ENCODE data around the gene COL6A6.

DNA sequence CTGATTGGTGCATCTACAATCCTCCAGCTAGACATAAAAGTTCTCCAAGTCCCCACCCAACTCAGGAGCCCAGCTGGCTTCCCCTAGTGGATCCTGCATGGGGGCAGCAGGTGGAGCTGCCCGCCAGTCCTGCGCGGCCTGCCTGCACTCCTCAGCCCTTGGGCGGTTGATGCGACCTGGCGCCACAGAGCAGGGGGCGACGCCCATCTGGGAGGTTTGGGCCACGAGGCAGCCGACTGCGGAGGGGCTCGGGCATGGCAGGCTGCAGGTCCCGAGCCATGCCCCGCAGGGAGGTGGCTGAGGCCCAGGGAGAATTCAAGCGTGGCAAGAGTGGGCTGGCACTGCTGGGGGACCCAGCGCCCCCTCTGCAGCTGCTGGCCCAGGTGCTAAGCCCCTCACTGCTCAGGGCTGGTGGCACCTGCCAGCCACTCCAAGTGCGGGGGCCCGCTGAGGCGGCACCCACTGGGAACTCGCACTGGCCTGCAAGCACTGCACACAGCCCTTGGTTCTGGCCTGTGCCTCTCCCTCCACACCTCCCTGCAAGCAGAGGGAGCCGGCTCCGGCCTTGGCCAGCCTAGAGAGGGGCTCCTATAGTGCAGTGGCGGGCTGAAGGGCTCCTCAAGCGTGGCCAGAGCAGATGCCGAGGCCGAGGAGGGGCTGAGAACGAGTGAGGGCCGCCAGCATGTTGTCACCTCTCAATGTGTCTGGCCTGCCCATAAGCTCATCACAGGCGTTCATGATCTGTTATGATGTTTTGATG is 30.1 kb downstream of the COL6A6 start:
- no peak for TF ChIP-seq POLR2A (IDR thresholded peaks at IDR 0.05)
- TF ChIP-seq, protein P1, sequence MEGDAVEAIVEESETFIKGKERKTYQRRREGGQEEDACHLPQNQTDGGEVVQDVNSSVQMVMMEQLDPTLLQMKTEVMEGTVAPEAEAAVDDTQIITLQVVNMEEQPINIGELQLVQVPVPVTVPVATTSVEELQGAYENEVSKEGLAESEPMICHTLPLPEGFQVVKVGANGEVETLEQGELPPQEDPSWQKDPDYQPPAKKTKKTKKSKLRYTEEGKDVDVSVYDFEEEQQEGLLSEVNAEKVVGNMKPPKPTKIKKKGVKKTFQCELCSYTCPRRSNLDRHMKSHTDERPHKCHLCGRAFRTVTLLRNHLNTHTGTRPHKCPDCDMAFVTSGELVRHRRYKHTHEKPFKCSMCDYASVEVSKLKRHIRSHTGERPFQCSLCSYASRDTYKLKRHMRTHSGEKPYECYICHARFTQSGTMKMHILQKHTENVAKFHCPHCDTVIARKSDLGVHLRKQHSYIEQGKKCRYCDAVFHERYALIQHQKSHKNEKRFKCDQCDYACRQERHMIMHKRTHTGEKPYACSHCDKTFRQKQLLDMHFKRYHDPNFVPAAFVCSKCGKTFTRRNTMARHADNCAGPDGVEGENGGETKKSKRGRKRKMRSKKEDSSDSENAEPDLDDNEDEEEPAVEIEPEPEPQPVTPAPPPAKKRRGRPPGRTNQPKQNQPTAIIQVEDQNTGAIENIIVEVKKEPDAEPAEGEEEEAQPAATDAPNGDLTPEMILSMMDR (IDR thresholded peaks at IDR 0.05 in 8 of 11, conservative IDR thresholded peaks at IDR 0.05 in 3 of 11) = no peak

Measured in spleen (tissue), 7 donors.